Endothelial cell of umbilical vein (primary cell): ENCODE measurements around the gene NLN. TPM values are rescaled to one million over a fixed set of nuclear protein-coding genes. Genes with fewer than 3 reads are reported as not detected.

Experiments
- BruUV-seq: library from RNA; stranded (reverse); fragments of 400-500 nt; replicated peaks from 2 replicates; lab custom pipeline; 2021; lab: Mats Ljungman, UMichigan
- CTCF ChIA-PET: fragments of 300-600, 350-600 bp; sonication (Branson Sonifier 250); formaldehyde crosslinking; loops from one replicate; lab custom pipeline; 2021; ENCODE audit warnings: antibody characterized with exemption, inconsistent platforms; lab: Charles Lee
- POLR2A ChIA-PET: fragments of 300-600, 350-600 bp; sonication (Branson Sonifier 250); formaldehyde crosslinking; loops from one replicate; lab custom pipeline; 2021; ENCODE audit warnings: antibody characterized with exemption, inconsistent platforms; lab: Charles Lee
- DNase-seq: peaks from one replicate; pipeline ENCODE4 v3.0.0-alpha.2; 2011; ENCODE audit warnings: low read depth, low spot score
- FAIRE-seq: peaks from 2 replicates; lab custom pipeline; 2011; peaks lifted over from hg19 to GRCh38; lab: Jason Lieb, UNC
- H2AFZ ChIP-seq: 2 replicates; pipeline ENCODE4 v1.6.0; 2012; ENCODE audit warnings: low read depth, low read length, control low read depth, inconsistent platforms
- H3K27ac ChIP-seq: 2 replicates; pipeline ENCODE4 v1.5.1; 2011; ENCODE audit warnings: low read depth, mild to moderate bottlenecking, control low read depth, low read length, moderate library complexity; ENCODE audit not compliant: insufficient read depth
- H3K27me3 ChIP-seq, 2 experiments: 2 replicates each; pipeline versions ENCODE4 v1.6.0 to v1.6.1; 2011; ENCODE audit warnings: low read length in 2 of 2, mixed read lengths in 1 of 2; ENCODE audit not compliant: control insufficient read depth in 2 of 2, insufficient read depth in 2 of 2
- H3K36me3 ChIP-seq, 2 experiments: 2 replicates in 1 of 2; 3 replicates in 1 of 2; pipeline ENCODE4 v1.5.1; 2011; ENCODE audit warnings: low read length in 2 of 2, mild to moderate bottlenecking in 1 of 2, moderate library complexity in 1 of 2; ENCODE audit not compliant: control insufficient read depth in 2 of 2, insufficient read depth in 2 of 2; ENCODE audit errors: extremely low read depth in 1 of 2
- H3K4me1 ChIP-seq: 3 replicates; pipeline ENCODE4 v1.5.1; 2011; ENCODE audit warnings: mild to moderate bottlenecking, low read length; ENCODE audit not compliant: control insufficient read depth, insufficient read depth; ENCODE audit errors: extremely low read depth
- H3K4me2 ChIP-seq: 2 replicates; pipeline ENCODE4 v1.6.1; 2011; ENCODE audit warnings: low read length, control low read depth, mixed read lengths; ENCODE audit not compliant: insufficient read depth
- H3K4me3 ChIP-seq, 3 experiments: fragments of 200-600 bp in 1 of 3; sonication (generic), shearing (Covaris generic) in 1 of 3; replicated peaks in 1 of 3; 2 replicates each; pipeline ENCODE4 v1.5.1; 2011 to 2016; ENCODE audit warnings: control low read depth in 3 of 3, low read length in 3 of 3, mild to moderate bottlenecking in 2 of 3, inconsistent platforms in 1 of 3, low read depth in 1 of 3, moderate library complexity in 1 of 3; ENCODE audit not compliant: insufficient read depth in 1 of 3
- H3K79me2 ChIP-seq: 2 replicates; pipeline ENCODE4 v1.6.0; 2012; ENCODE audit warnings: low read length, inconsistent platforms; ENCODE audit not compliant: control insufficient read depth, insufficient read depth
- H3K9ac ChIP-seq: replicated peaks from 2 replicates; pipeline ENCODE3; 2011; ENCODE audit warnings: low read length, control low read depth; ENCODE audit not compliant: insufficient read depth; ENCODE audit errors: extremely low read depth
- H3K9me1 ChIP-seq: replicated peaks from 3 replicates; pipeline ENCODE4 v1.6.0; 2011; ENCODE audit warnings: mild to moderate bottlenecking, low read length; ENCODE audit not compliant: control insufficient read depth, insufficient read depth; ENCODE audit errors: extremely low read depth
- H3K9me3 ChIP-seq: replicated peaks from 2 replicates; pipeline ENCODE4 v1.5.1; 2012; ENCODE audit warnings: low read length, inconsistent platforms; ENCODE audit not compliant: control insufficient read depth, insufficient read depth
- H4K20me1 ChIP-seq: replicated peaks from 2 replicates; pipeline ENCODE3; 2011; ENCODE audit warnings: mild to moderate bottlenecking, low read length; ENCODE audit not compliant: control insufficient read depth, insufficient read depth; ENCODE audit errors: extremely low read depth
- EZH2 ChIP-seq: IDR thresholded peaks from 2 replicates; pipeline ENCODE4 v1.6.1; 2012; ENCODE audit warnings: borderline replicate concordance, low read depth, mild to moderate bottlenecking, moderate library complexity, low read length, inconsistent platforms; ENCODE audit not compliant: severe bottlenecking
- FOS ChIP-seq: IDR thresholded peaks from 2 replicates; pipeline ENCODE4 v1.6.1; 2011; ENCODE audit warnings: mild to moderate bottlenecking, low read length, moderate library complexity, borderline replicate concordance; ENCODE audit not compliant: insufficient read depth
- GATA2 ChIP-seq: IDR thresholded peaks from 2 replicates; pipeline ENCODE4 v1.7.0; 2011; ENCODE audit warnings: low read depth, mild to moderate bottlenecking, moderate library complexity, mixed read lengths, low read length; ENCODE audit not compliant: insufficient read length, insufficient read depth
- JUN ChIP-seq: IDR thresholded peaks from 2 replicates; pipeline ENCODE4 v1.6.1; 2011; ENCODE audit warnings: borderline replicate concordance, low read depth; ENCODE audit not compliant: insufficient read length, insufficient read depth
- MAX ChIP-seq: IDR thresholded peaks from 2 replicates; pipeline ENCODE4 v1.6.1; 2011; ENCODE audit not compliant: insufficient read depth, insufficient read length
- MYC ChIP-seq: IDR thresholded peaks from one replicate; pipeline ENCODE4 v1.6.1; 2011; ENCODE audit warnings: mild to moderate bottlenecking, low read depth, low read length
- POLR2A ChIP-seq: IDR thresholded peaks from 2 replicates; pipeline ENCODE4 v1.6.1; 2012; ENCODE audit warnings: low read depth, mild to moderate bottlenecking, control low read depth, low read length
- POLR2AphosphoS5 ChIP-seq: IDR thresholded peaks from 2 replicates; pipeline ENCODE4 v1.6.1; 2012; ENCODE audit warnings: low read depth, mild to moderate bottlenecking, control low read depth, low read length, moderate library complexity; ENCODE audit not compliant: insufficient read depth
- dilution Hi-C: fragments of 300-500 bp; cut with MboI; formaldehyde crosslinking; loops from one replicate; pipeline ENCODE4 v1.15.0; 2019; ENCODE audit warnings: low sequenced_read_pairs; ENCODE audit not compliant: extremely low pct_ligation_motif_present
- intact Hi-C: fragments of 100-400 bp; cut with micrococcal nuclease; formaldehyde crosslinking; loops from one replicate; pipeline ENCODE4 v1.10.0; 2022
- polyA plus RNA-seq, 4 experiments: library from polyadenylated mRNA; depleted of rRNA in 3 of 4; stranded (reverse) in 3 of 4; unstranded in 1 of 4; fragments of >200 nt; gene quantifications; 2 replicates each; pipeline versions ENCODE4 v1.2.1 to v1.2.3, GENCODE V29; 2011 to 2012; ENCODE audit warnings: missing spikeins in 1 of 4
- total RNA-seq: library from RNA; stranded (reverse); gene quantifications from 2 replicates; pipeline ENCODE4 v1.2.3, GENCODE V29; 2021
- TF ChIP-seq, protein P1 (sequence below), 2 donors: IDR thresholded peaks; 1 replicate in 1 of 2; 2 replicates in 1 of 2; pipeline ENCODE4 v1.5.1; 2011; ENCODE audit warnings: low read length in 2 of 2, mild to moderate bottlenecking in 2 of 2, moderate library complexity in 2 of 2, control low read depth in 1 of 2, inconsistent platforms in 1 of 2, low read depth in 1 of 2; ENCODE audit not compliant: insufficient read depth in 1 of 2; ENCODE audit errors: extremely low read depth in 1 of 2

NLN gene
- total and polyA plus RNA-seq, 2 donors (not counting 3 experiments of a cell fraction or from before 2014, with no cell fraction given): 14.2 to 63.3 TPM

- Histone ChIP-seq H3K9ac (no peak overlapping the region), H3K4me3 (no peak overlapping the region), H3K27me3 (no peaks in the 10 kb centered on the region), H4K20me1 (no peaks in the 10 kb centered on the region), H3K79me2 (no peaks in the 10 kb centered on the region), H3K9me3 (no peaks in the 10 kb centered on the region), H3K36me3 (no peaks in the 10 kb centered on the region), H3K27ac (no peak overlapping the region), H3K9me1 (no peaks in the 10 kb centered on the region), H3K4me1 (peaks cover 12% of the 10 kb centered on the region), H3K4me2 (no peak overlapping the region), H2AFZ (no peak overlapping the region)
- intact Hi-C loops (loop anchor here (10.0 kb wide), 1 partner anchor 378 kb away; the partner anchor contains the start of gene SREK1), dilution Hi-C loops (no loop called here)
- FAIRE-seq (no peak), DNase-seq (no peak)
- BruUV-seq: no TSS peak
- POLR2A ChIA-PET: no interaction called here
- CTCF ChIA-PET: interaction anchor here (1.3 kb wide), 1 partner anchor 10 kb away, joined by 3 read pairs; no protein-coding TSS in a partner anchor
- TF ChIP-seq MAX (no peak), POLR2A (no peak), FOS (no peak), EZH2 (no peak), JUN (no peak), GATA2 (no peak), POLR2AphosphoS5 (no peak), MYC (no peak)
- TF ChIP-seq, protein P1, sequence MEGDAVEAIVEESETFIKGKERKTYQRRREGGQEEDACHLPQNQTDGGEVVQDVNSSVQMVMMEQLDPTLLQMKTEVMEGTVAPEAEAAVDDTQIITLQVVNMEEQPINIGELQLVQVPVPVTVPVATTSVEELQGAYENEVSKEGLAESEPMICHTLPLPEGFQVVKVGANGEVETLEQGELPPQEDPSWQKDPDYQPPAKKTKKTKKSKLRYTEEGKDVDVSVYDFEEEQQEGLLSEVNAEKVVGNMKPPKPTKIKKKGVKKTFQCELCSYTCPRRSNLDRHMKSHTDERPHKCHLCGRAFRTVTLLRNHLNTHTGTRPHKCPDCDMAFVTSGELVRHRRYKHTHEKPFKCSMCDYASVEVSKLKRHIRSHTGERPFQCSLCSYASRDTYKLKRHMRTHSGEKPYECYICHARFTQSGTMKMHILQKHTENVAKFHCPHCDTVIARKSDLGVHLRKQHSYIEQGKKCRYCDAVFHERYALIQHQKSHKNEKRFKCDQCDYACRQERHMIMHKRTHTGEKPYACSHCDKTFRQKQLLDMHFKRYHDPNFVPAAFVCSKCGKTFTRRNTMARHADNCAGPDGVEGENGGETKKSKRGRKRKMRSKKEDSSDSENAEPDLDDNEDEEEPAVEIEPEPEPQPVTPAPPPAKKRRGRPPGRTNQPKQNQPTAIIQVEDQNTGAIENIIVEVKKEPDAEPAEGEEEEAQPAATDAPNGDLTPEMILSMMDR (IDR thresholded peaks at IDR 0.05; ENCODE audit: extremely low read depth in 1 of 2, insufficient read depth in 1 of 2, low read depth in 1 of 2, low read length in 2 of 2): no peak
These were observed 44.8 kb downstream of the NLN start for GRCh38 chr5:65766781-65767180.
